ENCODE results near the gene SUPT5H.

GRCh38 chr19:39401549-39402345, 43.6 kb upstream of the SUPT5H start:
- no peak for TF ChIP-seq CTCF (IDR thresholded peaks at IDR 0.05)
- no peak for TF ChIP-seq POLR2A (IDR thresholded peaks at IDR 0.05)

Data from prostate gland (tissue), 2 donors.